ENCODE data around the gene TEX101. TPM values are rescaled to one million over a fixed set of nuclear protein-coding genes. Genes with fewer than 3 reads are reported as not detected.

TEX101 gene
- total RNA-seq, 1 experiment from 2014 or later, result not detected

Other genes starting within 250 kb of the TEX101 start
- gene PSG5, start 228.4 kb upstream of the TEX101 start, total RNA-seq (2014; rRNA removed; shearing (Covaris generic)), result 1.3 and 4.1 TPM in 2 replicates
- gene PSG4, start 209.3 kb upstream of the TEX101 start, total RNA-seq (2014; rRNA removed; shearing (Covaris generic)), result 3.3 and 4.6 TPM in 2 replicates
- 1.1 and 1.4 TPM in 2 replicates for gene PSG9, start 145.4 kb upstream of the TEX101 start, total RNA-seq (2014; rRNA removed; shearing (Covaris generic))
- gene CD177, start 61.2 kb upstream of the TEX101 start, total RNA-seq (2014; rRNA removed; shearing (Covaris generic)), result not detected in 2 replicates
- 1.3 and 1.8 TPM in 2 replicates for gene LYPD3, start 50.7 kb downstream of the TEX101 start, total RNA-seq (2014; rRNA removed; shearing (Covaris generic))
- 12.1 and 12.8 TPM in 2 replicates for gene PHLDB3, start 89.9 kb downstream of the TEX101 start, total RNA-seq (2014; rRNA removed; shearing (Covaris generic))
- 232 and 297 TPM in 2 replicates for gene ETHE1, start 112.3 kb downstream of the TEX101 start, total RNA-seq (2014; rRNA removed; shearing (Covaris generic))
- gene ZNF575, start 118.3 kb downstream of the TEX101 start, total RNA-seq (2014; rRNA removed; shearing (Covaris generic)), result 0.20 TPM in 1 of 2 replicates, not detected in the other
- 36.7 and 42.7 TPM in 2 replicates for gene XRCC1, start 160.6 kb downstream of the TEX101 start, total RNA-seq (2014; rRNA removed; shearing (Covaris generic))
- gene PINLYP, start 160.9 kb downstream of the TEX101 start, total RNA-seq (2014; rRNA removed; shearing (Covaris generic)), result 2.8 and 3.8 TPM in 2 replicates
- 11.9 and 16.4 TPM in 2 replicates for gene IRGQ, start 181.2 kb downstream of the TEX101 start, total RNA-seq (2014; rRNA removed; shearing (Covaris generic))
- gene ZNF576, start 181.7 kb downstream of the TEX101 start, total RNA-seq (2014; rRNA removed; shearing (Covaris generic)), result 13.1 and 18.9 TPM in 2 replicates
- 0.10 and 0.12 TPM in 2 replicates for gene SRRM5, start 197.2 kb downstream of the TEX101 start, total RNA-seq (2014; rRNA removed; shearing (Covaris generic))
- 49.5 and 62.6 TPM in 2 replicates for gene ZNF428, start 204.7 kb downstream of the TEX101 start, total RNA-seq (2014; rRNA removed; shearing (Covaris generic))
- 2.5 and 3.8 TPM in 2 replicates for gene CADM4, start 225.0 kb downstream of the TEX101 start, total RNA-seq (2014; rRNA removed; shearing (Covaris generic))

All from RPMI7951 (cell line).